GM18520 (cell line): ENCODE data around the gene WDR33.

Source experiments
- ATAC-seq: cut with Tn5 transposase; IDR thresholded peaks from one replicate; pipeline ENCODE4 v1.9.1; 2021; ENCODE audit not compliant: unreplicated experiment

WDR33 gene

GRCh38 chr2:127698553-127699355 lies 112.2 kb downstream of the WDR33 start:
- ATAC-seq: no peak

DNA sequence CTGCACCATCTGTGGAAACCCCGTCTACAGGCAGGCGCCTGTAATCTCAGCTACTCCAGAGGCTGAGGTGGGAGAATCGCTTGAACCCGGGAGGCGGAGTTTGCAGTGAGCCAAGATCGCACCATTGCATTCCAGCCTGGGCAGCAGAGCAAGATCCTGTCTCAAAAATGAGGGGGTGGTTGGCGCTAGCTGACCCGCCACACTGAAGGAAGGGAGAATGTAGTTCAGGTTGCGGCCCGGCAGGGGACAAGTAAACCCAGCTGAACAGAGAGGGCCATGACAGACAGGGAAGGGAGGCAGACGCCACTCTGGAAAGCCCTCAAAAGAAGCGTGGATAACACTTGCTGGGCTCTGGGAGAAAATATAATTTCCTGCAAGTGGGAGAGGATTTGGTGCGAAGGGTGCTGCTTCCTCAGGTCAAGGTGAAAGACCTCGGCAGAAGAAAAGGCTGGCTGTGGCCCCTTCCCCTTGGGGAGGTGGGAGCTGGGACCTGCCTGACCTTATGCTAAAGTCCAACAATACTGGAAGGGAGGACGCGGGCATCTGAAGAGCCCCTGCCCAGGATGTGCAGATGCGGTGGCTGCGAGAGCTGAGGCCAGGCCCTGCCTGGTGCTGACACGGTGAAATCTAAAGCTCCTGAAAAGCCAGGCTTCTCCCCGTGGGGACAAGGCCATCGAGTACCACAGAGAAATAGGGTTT lies 113.3 kb downstream of the WDR33 start:
- ATAC-seq: no peak

GRCh38 chr2:127695491-127696472 lies 115.2 kb downstream of the WDR33 start:
- ATAC-seq: no peak

DNA sequence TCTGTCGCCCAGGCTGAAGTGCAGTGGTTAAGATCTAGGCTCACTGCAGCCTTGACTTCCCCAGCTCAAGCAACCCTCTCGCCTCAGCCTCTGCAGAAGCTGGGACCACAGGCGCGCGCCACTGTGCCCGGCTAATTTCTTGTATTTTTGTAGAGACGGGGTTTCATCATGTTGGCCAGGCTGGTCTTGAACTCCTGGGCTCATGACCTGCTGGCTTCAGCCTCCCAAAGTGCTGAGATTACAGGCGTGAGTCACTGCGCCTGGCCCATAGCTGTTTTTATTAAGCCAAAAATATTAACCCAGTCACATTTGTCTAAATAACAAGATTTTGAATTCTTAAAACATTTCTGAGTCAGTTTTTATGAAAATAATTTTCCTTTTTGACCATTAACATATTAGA lies 116.0 kb downstream of the WDR33 start:
- no peak for ATAC-seq

DNA sequence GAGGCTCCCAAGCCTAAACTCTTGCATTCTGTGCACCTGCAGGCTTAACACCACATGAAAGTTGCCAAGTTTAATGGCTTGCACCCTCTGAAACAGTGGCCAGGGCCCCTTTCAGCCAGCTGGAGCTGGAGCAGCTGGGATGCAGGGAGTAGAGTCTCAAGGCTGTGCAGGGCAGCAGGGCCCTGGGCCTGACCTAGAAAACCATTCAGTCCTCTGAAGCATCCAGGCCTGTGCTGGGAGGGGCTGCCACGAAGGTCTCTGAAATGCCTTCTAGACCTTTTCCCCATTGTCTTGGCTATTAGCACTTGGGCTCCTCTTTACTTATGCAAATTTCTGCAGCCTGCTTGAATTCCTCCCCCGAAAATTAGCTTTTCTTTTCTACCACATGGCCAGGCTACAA lies 120.3 kb downstream of the WDR33 start:
- ATAC-seq: no peak

DNA sequence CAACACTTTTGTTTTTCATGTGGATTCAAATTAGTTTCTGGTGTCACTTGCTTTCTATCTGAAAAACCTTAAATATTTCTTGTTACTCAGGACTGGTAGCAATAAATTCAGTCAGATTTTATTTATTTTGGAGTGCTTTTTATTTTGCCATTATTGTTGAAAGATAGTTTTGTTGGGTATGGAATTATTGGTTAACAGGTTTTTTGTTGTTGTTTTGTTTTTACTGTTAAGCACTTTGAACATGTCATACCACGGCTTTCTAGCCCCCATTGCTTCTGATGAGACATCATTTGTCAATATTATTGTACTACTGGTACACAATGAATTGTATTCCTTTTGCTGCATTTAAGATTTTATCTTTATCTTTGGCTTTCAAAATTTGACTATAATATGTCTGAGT lies 122.6 kb downstream of the WDR33 start:
- no peak for ATAC-seq

DNA sequence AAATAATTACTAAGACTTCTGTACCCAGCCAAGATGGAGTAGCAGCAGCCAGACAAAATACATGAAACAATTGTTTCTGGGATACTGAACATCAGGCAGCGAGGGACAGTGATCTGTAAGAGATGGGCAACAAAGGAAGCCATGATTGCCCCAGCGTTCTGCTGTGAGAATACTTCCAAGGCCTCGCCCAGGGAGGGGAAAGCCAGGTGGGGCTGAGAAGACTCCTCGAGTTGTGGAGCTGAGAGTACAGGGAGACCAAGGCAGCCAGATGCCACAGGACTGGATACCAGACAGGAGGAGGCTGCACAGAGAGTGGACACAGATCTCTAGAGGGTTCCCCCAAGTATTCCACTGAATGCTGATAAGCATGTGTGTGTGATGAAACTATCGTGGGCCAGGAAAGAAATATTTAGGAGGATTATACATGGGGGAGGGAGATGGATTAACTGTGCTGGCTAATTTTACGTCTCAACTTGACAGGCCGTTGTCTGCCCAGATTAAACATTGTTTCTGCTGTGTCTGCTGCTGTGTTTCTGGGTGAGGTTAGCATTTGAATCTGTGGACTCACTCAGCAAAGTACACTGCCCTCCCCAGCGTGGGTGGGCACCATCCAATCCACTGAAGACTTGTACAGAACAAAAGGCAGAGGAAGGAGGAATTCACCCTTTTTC lies 125.4 kb downstream of the WDR33 start:
- ATAC-seq: no peak

GRCh38 chr2:127683757-127684156 lies 127.2 kb downstream of the WDR33 start:
- ATAC-seq: no peak

DNA sequence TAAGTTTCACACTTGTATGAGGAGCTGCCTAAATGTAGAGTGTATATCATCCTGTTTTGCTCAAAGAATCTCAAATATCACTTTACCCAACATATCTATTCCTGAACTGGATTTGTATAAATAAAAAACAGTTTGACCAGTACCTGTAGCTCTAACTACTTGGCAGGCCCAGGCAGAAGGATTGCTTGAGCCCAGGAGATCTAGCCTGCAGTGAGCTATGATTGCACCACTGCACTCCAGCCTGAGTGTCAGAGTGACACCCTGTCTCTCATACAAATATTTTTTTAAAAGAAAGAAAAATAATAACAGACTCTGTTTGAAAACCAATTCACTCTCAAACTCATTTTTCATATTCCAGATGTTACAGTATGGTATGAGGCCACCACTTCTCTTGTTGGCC lies 127.9 kb downstream of the WDR33 start:
- ATAC-seq: no peak

DNA sequence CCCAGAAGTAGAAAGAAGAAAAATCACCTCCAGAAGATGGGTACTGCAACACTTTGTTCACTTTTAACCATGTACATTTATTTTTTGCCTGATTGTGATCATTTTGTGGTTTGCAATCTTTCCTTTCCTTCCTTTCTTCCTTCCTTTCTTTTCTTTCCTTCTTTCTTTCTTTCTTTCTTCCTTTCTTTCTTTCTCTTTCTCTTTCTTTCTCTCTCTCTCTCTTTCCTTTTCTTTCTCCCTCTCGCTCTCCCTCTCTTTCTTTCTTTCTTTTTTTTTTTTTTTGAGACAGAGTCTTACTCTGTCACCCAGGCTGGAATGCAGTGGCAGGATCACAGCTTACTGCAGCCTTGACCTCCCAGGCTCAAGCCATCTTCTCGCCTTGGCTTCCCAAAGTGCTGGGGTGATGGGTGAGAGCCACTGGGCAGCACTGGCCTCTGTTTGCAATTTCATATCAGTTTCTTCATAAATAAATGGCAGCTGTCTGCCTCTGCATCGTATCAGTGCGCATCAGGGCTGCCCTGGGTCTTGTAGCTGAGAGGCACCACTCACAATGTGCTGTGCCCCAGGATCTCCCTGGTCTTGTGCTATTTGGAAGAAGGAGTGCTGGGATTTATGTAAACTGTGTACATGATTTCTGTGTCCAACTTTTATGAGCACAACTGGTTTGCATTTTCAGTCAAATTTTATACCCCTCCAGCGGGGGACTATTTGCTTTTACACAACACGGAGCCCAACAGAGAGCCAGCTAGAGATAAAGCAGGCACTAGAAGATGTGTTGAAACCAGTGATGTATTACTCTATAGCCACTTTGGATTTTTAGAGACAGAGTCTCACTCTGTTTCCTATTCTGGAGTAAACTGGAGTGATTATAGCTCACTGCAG lies 128.8 kb downstream of the WDR33 start:
- ATAC-seq: no peak

DNA sequence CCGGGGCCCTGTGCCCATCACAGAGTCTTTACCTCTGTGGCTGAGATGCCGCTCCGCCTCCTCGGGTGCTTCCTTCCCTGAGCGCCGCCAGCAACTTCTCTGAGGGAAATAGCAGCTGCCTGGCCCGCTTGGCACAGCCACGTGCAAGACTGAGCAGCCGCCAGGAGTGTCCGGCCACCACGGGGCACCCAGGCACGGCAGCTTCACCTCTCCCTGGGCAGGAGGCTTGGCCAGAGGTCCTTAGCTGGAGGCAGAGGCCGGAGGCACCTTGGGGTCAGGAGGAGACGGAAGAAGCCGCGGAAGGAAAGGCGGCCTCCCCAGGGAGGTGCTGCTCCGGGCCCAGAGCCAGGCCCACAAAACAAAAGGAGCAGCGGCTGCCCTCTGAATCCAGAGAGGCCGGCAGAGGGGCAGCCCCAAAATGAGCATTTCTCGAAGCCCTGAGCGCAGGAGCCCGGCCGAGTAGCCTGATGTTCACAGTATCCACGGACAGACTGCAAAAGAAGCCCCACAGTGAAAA lies 129.6 kb downstream of the WDR33 start:
- ATAC-seq: no peak

DNA sequence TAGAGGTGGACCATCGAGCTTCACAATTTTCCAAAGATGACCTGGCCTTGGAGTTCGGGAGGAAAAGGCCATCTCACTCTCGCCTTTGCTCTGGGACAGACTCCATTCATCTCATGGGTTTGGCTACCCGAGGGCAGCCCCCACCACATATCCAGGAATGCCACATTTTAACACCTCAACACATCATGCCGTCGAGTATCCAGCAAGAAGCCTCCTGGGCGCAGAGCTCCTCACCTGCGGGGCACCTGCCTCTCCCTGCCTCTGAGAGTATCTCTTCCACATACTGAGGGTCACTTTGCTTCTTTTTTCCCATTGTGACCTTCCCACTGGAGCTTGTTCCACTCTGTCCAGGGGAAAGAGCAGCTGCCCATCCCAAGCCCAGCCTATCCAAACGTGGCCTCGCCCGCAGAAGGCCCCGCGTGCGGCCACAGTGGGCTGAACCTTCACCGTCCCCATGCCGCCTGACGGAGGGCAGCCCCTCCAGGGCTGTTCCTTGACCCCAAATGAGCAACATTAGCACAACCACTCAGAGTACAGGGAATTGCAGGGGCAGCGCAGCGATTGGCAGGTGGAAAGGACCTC lies 130.2 kb downstream of the WDR33 start:
- ATAC-seq: no peak

- no peak for ATAC-seq
These were observed 131.2 kb downstream of the WDR33 start for GRCh38 chr2:127679680-127680361.

GRCh38 chr2:127678991-127679390 lies 132.0 kb downstream of the WDR33 start:
- ATAC-seq: no peak

DNA sequence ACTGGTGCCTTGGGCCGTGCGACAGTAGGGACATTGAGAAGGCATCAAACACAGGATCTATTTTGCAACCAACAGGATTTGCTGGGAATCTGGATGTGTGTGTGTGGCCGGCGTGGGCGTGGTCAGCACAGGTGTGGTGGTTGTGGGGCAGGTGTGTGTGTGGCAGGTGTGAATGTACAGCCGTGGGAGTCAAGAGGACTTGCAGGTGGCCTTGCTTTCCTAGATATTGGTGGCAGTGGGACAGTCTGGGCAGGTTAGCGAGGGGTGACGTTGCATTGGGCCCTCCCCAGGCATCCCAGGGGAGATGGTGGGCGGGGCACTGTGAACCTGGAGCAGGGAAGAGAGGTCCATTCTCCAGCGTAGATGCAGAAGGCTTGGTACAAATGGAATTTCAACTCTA lies 132.4 kb downstream of the WDR33 start:
- ATAC-seq: no peak

DNA sequence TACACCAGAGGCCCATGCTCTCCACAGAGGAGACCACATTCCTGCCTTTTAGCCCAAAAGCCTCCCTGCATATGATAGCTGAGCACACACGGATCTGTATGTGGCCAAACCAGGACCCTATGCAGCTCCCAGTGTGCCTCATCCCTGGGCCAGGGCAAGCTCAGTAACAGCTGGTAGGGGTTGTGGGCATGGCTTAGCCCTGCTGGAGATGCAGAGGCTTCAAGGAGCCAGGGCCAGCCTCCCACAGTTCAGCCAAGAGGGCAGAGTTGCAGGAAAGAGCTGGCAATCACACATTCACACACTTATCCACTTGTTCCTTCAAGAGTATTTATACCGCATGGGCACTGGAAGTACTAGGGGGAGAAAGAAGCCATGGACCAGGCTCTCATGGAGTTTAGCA lies 134.1 kb downstream of the WDR33 start:
- ATAC-seq: no peak

DNA sequence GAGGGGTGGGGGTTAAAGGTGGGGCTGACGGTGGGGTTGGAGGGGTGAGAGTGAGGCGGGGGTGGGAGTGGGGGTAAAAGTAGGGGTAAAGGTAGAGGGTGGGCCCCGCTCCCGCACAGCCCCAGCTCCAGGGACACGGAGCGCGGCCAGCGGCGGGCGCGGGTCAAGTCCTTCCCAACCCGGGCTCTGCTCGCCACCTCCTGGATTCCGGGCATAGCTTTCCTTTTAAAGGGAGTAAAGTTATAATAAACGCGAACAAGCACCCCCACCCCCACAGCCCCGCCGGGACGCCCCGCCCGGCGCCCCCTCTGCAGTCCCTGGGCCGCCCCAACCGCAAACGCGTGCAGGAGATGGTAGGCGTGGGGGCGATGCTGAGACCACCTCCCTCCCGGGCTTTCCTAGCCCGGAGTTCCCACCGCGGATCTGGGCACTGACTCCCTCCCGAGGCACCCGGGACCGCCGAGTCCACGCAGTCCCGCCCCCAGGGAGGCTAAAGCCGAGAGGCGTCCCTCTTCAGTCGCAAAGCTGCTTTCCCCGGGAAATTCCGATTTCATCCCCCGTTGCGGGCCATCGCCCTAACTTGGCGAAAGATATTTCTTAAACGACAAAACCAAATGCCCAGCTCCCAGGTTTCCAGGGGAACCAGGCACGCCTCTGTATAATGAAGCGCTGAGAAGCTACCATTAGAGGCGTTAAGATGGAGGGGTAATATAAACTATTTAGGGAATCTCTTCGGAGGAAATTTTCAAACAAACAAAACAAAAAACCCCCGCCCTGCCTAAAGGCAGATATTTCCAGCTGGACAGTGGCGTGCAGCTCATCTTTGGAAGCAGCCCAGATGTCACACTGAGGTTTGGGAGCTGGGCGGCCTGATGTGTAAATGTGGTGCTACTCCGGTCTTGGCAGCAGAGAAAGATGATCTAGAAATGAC lies 135.4 kb downstream of the WDR33 start, which contains the start of gene LIMS2:
Gene LIMS2 (minus strand): TSS at position 200 of the 931 bp plus-strand sequence. CDS start 506 bp downstream, outside the sequence.
- no peak for ATAC-seq
